Measurements from ENCODE around the gene ACHE.
"Not testable (repeated sequence)": the region's sequence is repeated elsewhere in the genome, so short reads cannot be mapped to it uniquely, and the experiment has no call there.

The ACHE gene

DNA sequence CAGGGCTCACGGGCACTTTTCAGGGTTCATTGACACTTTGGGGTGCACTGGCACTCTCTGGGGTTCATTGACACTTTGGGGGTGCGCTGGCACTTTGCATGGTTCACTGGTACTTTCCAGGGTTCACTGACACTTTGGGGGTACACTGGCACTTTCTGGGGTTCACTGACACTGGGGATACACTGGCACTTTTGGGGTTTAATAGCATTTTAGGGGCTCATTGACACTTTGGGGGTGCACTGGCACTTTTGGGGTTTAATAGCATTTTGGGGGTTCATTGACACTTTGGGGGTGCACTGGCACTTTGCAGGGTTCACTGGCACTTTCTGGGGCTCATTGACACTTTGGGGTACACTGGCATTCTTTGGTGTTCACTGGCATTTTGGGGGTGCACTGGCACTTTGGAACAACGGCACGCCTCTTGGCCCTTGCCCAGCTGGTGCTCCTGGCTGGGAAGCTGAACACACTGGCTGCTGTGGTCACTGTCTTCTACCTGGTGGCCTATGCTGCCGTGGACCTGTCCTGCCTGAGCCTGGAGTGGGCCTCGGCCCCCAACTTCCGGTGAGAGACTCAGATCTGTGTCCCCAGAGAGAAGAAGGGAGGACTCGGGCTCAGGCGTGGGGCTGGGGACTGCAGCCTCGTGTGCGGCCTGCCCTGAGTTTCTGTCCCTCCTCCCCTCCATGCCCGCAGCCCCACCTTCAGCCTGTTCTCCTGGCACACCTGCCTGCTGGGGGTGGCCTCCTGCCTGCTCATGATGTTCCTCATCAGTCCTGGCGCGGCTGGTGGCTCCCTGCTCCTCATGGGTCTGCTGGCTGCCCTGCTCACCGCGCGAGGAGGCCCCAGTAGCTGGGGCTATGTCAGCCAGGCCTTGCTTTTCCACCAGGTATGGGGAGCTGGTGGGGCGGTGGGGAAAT, 34.7 kb downstream of the ACHE start:
- no peak for DNase-seq

DNA sequence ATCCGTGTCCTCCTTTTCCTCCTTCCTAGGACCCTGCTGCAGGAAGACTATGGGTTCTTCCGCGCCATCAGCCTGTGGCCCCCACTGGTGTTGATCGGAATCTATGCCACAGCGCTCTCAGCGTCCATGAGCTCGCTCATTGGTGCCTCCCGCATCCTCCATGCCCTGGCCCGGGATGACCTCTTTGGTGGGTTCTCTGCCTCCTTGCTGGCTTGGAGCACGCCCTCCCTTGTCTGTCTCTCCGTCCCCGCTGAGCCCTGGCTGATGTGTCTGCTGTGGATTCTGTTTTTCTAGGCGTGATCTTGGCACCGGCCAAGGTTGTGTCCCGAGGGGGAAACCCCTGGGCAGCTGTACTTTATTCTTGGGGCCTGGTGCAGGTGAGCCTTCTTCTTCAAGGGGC, 35.8 kb downstream of the ACHE start:
- no peak for DNase-seq

DNA sequence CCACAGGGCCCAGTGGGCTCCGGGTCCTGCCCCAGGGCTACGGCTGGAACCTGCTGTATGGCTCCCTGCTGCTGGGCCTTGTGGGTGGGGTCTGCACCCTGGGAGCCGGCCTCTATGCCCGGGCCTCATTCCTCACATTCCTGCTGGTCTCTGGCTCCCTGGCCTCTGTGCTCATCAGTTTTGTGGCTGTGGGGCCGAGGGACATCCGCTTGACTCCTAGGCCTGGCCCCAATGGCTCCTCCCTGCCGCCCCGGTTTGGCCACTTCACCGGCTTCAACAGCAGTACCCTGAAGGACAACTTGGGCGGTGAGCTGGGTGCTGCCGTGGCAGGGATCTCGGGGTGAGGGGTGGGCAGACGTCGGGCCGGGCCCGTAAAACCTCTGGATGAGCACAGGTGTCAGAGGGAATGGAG, 38.8 kb downstream of the ACHE start:
- DNase-seq = no peak

DNA sequence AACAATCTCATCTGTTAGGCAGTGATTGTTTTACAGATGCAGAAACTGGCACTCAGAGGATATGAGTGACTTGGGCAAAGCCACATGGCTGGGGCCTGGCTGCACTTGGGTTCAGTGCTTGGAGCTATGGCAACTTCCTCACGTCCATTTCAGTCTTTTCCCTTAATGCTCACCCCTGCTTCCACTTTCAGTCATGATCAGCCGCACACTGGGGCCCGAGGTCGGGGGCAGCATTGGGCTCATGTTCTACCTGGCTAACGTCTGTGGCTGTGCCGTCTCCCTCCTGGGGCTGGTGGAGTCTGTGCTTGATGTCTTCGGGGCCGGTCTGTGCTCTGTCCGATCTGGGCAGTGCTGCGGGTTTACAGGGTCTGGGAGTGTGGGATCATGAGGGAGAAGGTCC, 40.2 kb downstream of the ACHE start:
- DNase-seq = no peak

DNA sequence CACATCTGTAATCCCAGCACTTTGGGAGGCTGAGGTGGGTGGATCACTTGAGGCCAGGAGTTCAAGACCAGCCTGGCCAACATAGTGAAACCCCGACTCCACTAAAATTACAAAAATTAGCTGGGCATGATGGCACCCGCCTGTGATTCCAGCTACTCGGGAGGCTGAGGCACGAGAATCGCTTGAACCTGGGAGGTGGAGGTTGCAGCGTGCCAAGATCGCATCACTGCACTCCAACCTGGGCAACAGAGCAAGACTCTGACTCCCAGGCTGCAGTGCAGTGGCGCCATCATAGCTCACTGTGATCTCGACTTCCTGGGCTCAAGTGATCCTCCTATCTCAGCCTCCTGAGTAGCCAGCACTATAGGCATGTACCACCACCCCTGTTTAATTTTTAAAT, 40.8 kb downstream of the ACHE start:
- DNase-seq = not testable (repeated sequence)

DNA sequence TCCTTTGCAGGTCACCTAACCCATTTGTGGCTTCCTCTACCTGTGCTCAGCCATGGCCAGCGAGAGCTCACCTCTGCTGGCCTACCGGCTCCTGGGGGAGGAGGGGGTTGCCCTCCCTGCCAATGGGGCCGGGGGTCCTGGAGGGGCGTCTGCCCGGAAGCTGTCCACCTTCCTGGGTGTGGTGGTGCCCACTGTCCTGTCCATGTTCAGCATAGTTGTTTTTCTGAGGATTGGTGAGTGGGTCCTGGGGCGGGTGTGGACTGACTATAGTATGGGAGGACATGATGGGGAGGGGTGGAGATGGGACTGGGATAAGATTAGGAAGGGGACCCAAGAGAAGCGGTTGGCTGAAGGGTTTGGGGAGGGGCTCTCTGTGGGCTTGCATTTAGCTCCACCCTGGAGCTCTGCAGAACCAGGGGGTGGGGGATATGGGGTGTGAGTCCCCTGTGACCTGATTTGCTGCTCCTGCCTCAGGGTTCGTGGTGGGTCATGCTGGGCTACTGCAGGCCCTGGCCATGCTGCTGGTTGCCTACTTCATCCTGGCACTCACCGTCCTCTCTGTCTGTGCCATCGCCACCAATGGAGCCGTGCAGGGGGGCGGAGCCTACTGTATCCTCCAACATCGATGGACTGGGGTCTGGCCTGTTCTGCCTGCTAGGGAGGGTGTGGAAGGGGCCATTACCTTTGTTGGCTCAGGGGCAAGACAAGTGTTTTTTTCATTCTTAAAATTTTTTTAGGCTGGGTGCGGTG, 41.4 kb downstream of the ACHE start:
- no peak for DNase-seq

DNA sequence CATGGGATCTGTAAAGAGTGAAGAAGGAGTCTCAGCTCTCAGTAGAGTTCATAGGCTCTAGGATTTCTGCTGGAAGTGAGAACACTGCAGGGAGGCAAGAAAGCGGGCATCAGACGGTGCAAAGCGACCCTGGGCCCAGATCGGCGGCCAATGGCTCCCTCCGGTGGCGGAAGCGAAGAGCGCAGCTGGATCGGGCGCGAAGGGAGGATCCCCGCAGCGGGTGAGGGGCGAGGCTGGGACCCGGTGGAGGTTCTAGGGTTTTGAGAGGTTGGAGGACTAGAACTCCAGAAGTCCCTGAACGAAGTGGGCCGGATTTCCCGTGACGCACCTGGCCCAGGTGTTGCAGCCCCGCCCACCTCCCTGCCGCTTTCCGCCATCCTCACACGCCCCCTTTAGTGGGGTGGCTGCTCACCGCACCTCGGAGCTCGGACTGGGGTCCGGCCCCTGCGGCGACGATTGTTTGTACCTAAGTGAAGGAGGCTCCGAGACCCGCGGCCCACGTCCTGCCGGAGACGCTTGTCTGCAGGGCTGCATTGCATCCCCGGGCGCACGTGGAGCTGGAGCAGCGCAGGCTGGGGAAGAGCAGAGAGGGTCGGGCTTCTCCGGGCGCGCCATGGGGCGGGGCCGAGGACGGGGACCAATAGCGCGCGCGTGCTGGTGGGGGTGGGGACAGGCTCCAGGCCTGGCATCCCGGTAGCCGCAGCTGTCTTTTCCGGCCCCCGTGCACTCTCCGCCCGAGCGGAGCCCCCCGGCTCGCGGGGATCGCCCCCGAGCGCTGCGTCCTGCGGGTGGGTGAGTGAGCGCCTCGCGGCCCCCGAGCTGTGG, 43.4 kb downstream of the ACHE start, which contains the start of gene SLC12A9:
SLC12A9 (plus strand) TSS at position 666 of the 825 bp plus-strand sequence. CDS start 1,485 bp downstream, outside the sequence.
- DNase-seq = peak; percentile 95

DNA sequence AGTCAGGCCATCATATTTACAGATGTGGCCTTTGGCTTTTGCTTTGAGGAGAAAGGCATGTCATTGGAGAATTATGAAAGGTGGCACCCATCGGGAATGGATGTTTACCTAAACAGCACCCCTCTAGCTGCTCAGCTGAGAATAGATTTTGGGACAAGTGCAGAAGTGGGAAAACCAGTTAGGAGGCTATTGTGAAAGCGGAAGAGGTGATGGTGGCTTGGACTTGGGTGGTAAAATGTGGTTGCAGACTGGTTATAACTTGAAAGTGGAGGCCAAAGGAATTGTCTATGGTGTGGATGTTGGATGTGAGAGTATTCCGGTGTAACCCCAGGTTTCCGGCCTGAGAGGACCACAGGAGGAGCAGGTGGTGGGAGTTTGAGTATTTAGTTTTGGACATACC, 48.3 kb downstream of the ACHE start:
- no peak for DNase-seq

DNA sequence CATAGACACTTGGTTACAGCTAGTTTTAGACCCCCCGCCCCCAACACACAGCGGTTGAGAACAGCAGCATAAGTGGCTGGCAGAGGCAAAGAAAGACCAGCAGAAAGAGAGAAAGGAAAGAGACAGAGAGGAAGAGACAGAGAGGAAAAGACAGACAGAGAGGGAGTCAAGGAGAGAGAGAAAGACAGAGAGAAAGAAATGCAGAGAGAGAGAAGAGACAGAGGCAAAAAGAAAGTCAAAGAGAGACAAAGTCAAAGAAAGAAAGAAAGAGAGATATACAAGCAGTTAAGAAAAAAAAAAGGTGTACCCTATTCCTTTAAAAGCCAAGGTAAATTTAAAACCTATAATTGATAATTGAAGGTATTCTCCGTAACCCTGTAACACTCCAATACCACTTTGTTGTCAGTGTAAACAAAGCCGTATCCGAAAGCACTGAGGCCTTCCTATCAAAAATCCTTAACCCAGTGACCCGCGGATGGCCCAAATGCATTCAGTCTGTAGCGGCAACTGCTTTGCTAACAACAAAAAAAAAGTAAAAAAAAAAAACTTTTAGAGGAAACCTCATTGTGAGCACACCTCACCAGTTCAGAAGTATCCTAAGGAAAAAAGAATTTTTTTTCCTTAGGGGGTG, 55.1 kb downstream of the ACHE start:
- DNase-seq = no peak

Measured in NCI-H1105 treated with DMSO at 0.1 percent for 48 hours (cell line).